LNCaP clone FGC (cell line): ENCODE measurements around the gene CLCN7.

ENCODE experiments used
- DNase-seq: peaks from one replicate; pipeline ENCODE4 v3.0.0-alpha.2; 2011; ENCODE audit warnings: low read depth
- H3K4me3 ChIP-seq: 2 replicates; pipeline ENCODE4 v1.5.1; 2011; ENCODE audit warnings: mild to moderate bottlenecking, low read depth, low read length, control low read depth
- TF ChIP-seq, protein P1 (sequence below): IDR thresholded peaks from 2 replicates; pipeline ENCODE4 v1.5.1; 2012; ENCODE audit warnings: mild to moderate bottlenecking; ENCODE audit not compliant: control insufficient read depth, insufficient read depth; ENCODE audit errors: extremely low read depth

Gene CLCN7

GRCh38 chr16:1500465-1501150 lies 25.8 kb upstream of the CLCN7 start:
- H3K4me3 ChIP-seq: no peak overlapping the region
- no peak for DNase-seq
- TF ChIP-seq, protein P1, sequence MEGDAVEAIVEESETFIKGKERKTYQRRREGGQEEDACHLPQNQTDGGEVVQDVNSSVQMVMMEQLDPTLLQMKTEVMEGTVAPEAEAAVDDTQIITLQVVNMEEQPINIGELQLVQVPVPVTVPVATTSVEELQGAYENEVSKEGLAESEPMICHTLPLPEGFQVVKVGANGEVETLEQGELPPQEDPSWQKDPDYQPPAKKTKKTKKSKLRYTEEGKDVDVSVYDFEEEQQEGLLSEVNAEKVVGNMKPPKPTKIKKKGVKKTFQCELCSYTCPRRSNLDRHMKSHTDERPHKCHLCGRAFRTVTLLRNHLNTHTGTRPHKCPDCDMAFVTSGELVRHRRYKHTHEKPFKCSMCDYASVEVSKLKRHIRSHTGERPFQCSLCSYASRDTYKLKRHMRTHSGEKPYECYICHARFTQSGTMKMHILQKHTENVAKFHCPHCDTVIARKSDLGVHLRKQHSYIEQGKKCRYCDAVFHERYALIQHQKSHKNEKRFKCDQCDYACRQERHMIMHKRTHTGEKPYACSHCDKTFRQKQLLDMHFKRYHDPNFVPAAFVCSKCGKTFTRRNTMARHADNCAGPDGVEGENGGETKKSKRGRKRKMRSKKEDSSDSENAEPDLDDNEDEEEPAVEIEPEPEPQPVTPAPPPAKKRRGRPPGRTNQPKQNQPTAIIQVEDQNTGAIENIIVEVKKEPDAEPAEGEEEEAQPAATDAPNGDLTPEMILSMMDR: no peak

- TF ChIP-seq, protein P1: no peak
- no peak overlapping the region for H3K4me3 ChIP-seq
- DNase-seq: no peak
Observed at GRCh38 chr16:1499756-1500464, 25.1 kb upstream of the CLCN7 start.

DNA sequence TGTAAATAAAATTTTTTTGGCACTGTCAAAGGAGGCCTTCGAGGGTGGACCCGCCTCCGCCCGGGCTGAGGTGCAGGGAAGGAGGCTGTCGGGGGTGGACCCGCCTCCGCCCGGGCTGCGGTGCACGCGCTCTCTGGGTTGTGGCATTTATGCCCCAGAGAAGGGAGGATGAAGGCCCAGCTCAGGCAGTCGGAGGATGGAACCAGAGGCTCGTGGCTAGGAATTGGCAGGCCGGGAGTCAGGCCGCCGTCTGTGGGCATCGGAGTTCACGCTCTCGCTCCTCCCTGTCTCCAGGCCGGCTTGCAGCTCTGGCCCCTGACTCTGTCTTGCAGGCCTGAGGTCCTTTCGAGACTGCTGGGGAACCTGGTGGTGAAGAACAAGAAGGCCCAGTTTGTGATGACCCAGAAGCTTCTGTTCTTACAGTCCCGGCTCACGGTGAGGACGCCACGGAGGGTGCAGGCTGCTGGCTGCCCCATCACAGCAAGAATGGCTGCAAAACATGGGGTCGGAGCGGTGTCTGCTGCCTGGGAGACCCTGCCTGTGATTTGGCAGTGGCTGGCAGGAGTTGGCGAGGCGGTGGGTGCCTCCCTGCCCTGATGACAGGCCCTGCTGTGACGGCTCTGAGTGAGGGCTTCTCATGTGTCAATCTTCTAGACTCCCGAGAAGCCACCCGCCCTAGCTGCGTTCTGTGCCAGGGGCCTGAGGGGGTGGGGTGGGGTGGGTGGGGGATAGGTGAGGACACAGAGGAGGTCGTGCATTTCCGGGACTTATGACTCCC lies 24.3 kb upstream of the CLCN7 start:
- no peak overlapping the region for H3K4me3 ChIP-seq
- TF ChIP-seq, protein P1: no peak
- no peak for DNase-seq

GRCh38 chr16:1497014-1497598 lies 22.3 kb upstream of the CLCN7 start:
- no peak for DNase-seq
- TF ChIP-seq, protein P1: no peak
- no peak overlapping the region for H3K4me3 ChIP-seq

DNA sequence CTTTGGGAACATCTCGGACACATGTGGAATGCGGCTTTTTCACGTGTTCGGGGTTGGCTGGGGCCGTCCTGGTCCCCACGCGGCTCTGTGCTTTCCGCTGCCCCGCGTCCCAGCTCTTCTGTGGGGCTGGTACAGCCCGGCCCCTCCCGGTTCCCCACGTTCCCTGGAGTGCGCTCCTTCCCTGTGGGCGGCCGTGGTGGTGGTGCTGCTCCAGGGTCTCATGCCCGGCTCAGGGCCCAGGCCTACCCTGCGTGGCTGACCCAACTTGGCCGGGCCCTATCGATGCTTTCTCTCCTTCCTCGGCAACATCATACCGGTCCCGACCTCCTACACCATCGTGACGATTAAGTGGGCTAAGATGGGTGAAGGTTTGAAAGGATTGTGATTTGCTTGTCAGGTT lies 21.6 kb upstream of the CLCN7 start:
- DNase-seq: no peak
- TF ChIP-seq, protein P1: no peak
- no peak overlapping the region for H3K4me3 ChIP-seq

GRCh38 chr16:1495889-1496262 lies 21.0 kb upstream of the CLCN7 start:
- H3K4me3 ChIP-seq: no peak overlapping the region
- TF ChIP-seq, protein P1: no peak
- no peak for DNase-seq
